ENCODE data around the gene HYDIN.

Gene HYDIN

GRCh38 chr16:71249399-71249798 lies 18.9 kb upstream of the HYDIN start:
- TF ChIP-seq FOXP2 (optimal IDR thresholded peaks at IDR 0.05; ENCODE audit: borderline replicate concordance, extremely low read depth, extremely low read length, insufficient read depth) (no peak), SIN3A (IDR thresholded peaks at IDR 0.05; ENCODE audit: borderline replicate concordance, insufficient read depth, low read length) (no peak), POLR2AphosphoS5 (IDR thresholded peaks at IDR 0.05; ENCODE audit: low read depth, low read length) (no peak), REST (IDR thresholded peaks at IDR 0.05; ENCODE audit: insufficient read depth in 1 of 2, low read depth in 2 of 2, low read length in 2 of 2) (no peak), TAF1 (IDR thresholded peaks at IDR 0.05; ENCODE audit: borderline replicate concordance, insufficient read depth, low read length) (no peak)

- no peak for TF ChIP-seq TAF1 (IDR thresholded peaks at IDR 0.05; ENCODE audit: borderline replicate concordance, insufficient read depth, low read length)
- no peak for TF ChIP-seq POLR2AphosphoS5 (IDR thresholded peaks at IDR 0.05; ENCODE audit: low read depth, low read length)
- TF ChIP-seq SIN3A (IDR thresholded peaks at IDR 0.05; ENCODE audit: borderline replicate concordance, insufficient read depth, low read length) = no peak
- no peak for TF ChIP-seq FOXP2 (optimal IDR thresholded peaks at IDR 0.05; ENCODE audit: borderline replicate concordance, extremely low read depth, extremely low read length, insufficient read depth)
- TF ChIP-seq REST (IDR thresholded peaks at IDR 0.05; ENCODE audit: insufficient read depth in 1 of 2, low read depth in 2 of 2, low read length in 2 of 2) = no peak
Measured at GRCh38 chr16:71247478-71247877, 17.0 kb upstream of the HYDIN start.

GRCh38 chr16:71246309-71246708 lies 15.8 kb upstream of the HYDIN start:
- no peak for TF ChIP-seq REST (IDR thresholded peaks at IDR 0.05; ENCODE audit: insufficient read depth in 1 of 2, low read depth in 2 of 2, low read length in 2 of 2)
- no peak for TF ChIP-seq POLR2AphosphoS5 (IDR thresholded peaks at IDR 0.05; ENCODE audit: low read depth, low read length)
- no peak for TF ChIP-seq TAF1 (IDR thresholded peaks at IDR 0.05; ENCODE audit: borderline replicate concordance, insufficient read depth, low read length)
- TF ChIP-seq SIN3A (IDR thresholded peaks at IDR 0.05; ENCODE audit: borderline replicate concordance, insufficient read depth, low read length) = no peak
- TF ChIP-seq FOXP2 (optimal IDR thresholded peaks at IDR 0.05; ENCODE audit: borderline replicate concordance, extremely low read depth, extremely low read length, insufficient read depth) = no peak

GRCh38 chr16:71244521-71244920 lies 14.0 kb upstream of the HYDIN start:
- no peak for TF ChIP-seq POLR2AphosphoS5 (IDR thresholded peaks at IDR 0.05; ENCODE audit: low read depth, low read length)
- no peak for TF ChIP-seq REST (IDR thresholded peaks at IDR 0.05; ENCODE audit: insufficient read depth in 1 of 2, low read depth in 2 of 2, low read length in 2 of 2)

GRCh38 chr16:71242601-71243000 lies 12.1 kb upstream of the HYDIN start:
- no peak for TF ChIP-seq TAF1 (IDR thresholded peaks at IDR 0.05; ENCODE audit: borderline replicate concordance, insufficient read depth, low read length)
- no peak for TF ChIP-seq FOXP2 (optimal IDR thresholded peaks at IDR 0.05; ENCODE audit: borderline replicate concordance, extremely low read depth, extremely low read length, insufficient read depth)
- TF ChIP-seq POLR2AphosphoS5 (IDR thresholded peaks at IDR 0.05; ENCODE audit: low read depth, low read length) = no peak
- no peak for TF ChIP-seq SIN3A (IDR thresholded peaks at IDR 0.05; ENCODE audit: borderline replicate concordance, insufficient read depth, low read length)
- TF ChIP-seq REST (IDR thresholded peaks at IDR 0.05; ENCODE audit: insufficient read depth in 1 of 2, low read depth in 2 of 2, low read length in 2 of 2) = no peak
